Gastrocnemius medialis (tissue), 4 donors: ENCODE data around the gene STX7. TPM values are rescaled to one million over a fixed set of nuclear protein-coding genes. Genes with fewer than 3 reads are reported as not detected.

Experiments used
- ATAC-seq, 2 donors: fragments of 150-250 bp; one replicate each; pipeline ENCODE4 v1.9.1; 2016
- DNase-seq, 2 donors: peaks; one replicate each; pipeline ENCODE4 v3.0.0-alpha.2; 2019
- H3K27ac ChIP-seq, 4 donors: fragments of 200-600 bp; sonication (generic); 1 replicate in 1 of 4; 2 replicates in 3 of 4; pipeline ENCODE4 v1.5.1; 2016 to 2018; ENCODE audit warnings: mild to moderate bottlenecking in 2 of 4, moderate library complexity in 1 of 4
- H3K27me3 ChIP-seq, 3 donors: fragments of 200-600 bp; sonication (generic) in 2 of 3; 1 replicate in 1 of 3; 2 replicates in 2 of 3; pipeline versions ENCODE4 v1.5.1 to v1.6.0; 2016 to 2019; ENCODE audit warnings: mild to moderate bottlenecking in 1 of 3, moderate library complexity in 1 of 3
- H3K36me3 ChIP-seq, 2 donors: fragments of 200-600 bp; sonication (generic) in 1 of 2; one replicate each; pipeline ENCODE4 v1.5.1; 2017 to 2018
- H3K4me1 ChIP-seq, 2 donors: fragments of 200-600 bp; sonication (generic) in 1 of 2; one replicate each; pipeline ENCODE4 v1.5.1; 2016 to 2017; ENCODE audit warnings: mild to moderate bottlenecking in 2 of 2
- H3K4me3 ChIP-seq, 4 donors: fragments of 200-600 bp; sonication (generic) in 3 of 4; 1 replicate in 1 of 4; 2 replicates in 3 of 4; pipeline ENCODE4 v1.5.1; 2016 to 2019; ENCODE audit warnings: mild to moderate bottlenecking in 2 of 4
- H3K9me3 ChIP-seq, 3 donors: fragments of 200-600 bp; sonication (generic) in 2 of 3; 1 replicate in 1 of 3; 2 replicates in 2 of 3; pipeline ENCODE4 v1.5.1; 2016 to 2019
- POLR2A ChIP-seq, 2 donors: fragments of 450-650 bp; IDR thresholded peaks; one replicate each; pipeline ENCODE4 v1.6.1; 2017; ENCODE audit warnings: antibody characterized with exemption in 2 of 2, mild to moderate bottlenecking in 2 of 2, moderate library complexity in 2 of 2
- in situ Hi-C, 4 donors: fragments of 200-750 bp; cut with MboI; loops; one replicate each; pipeline versions ENCODE4 v1.15.0 to v1.8.0; 2017; ENCODE audit warnings: low sequenced_read_pairs in 4 of 4
- intact Hi-C: fragments of 100-400 bp; cut with DNase I; formaldehyde crosslinking; loops from one replicate; pipeline ENCODE4 v1.15.1; 2023; ENCODE audit warnings: low total_unique reads
- total RNA-seq, 4 donors: library from RNA; depleted of rRNA; stranded (reverse); fragments of >200 nt; gene quantifications; one replicate each; pipeline versions ENCODE4 v1.1.0 to v1.2.3, GENCODE V29; 2016
- TF ChIP-seq, protein P1 (sequence below), 5 experiments: fragments of 450-650 bp in 3 of 5; fragments of 200-600 bp in 2 of 5; sonication (generic) in 2 of 5; IDR thresholded peaks in 4 of 5; conservative IDR thresholded peaks in 1 of 5; 1 replicate in 4 of 5; 2 replicates in 1 of 5; pipeline ENCODE4 v1.5.1; 2016 to 2019; ENCODE audit warnings: antibody characterized with exemption in 5 of 5, mild to moderate bottlenecking in 3 of 5, moderate library complexity in 3 of 5

STX7 gene
- total RNA-seq, 4 donors from 2014 or later = 18.2 to 64.3 (median 20.6) TPM

DNA sequence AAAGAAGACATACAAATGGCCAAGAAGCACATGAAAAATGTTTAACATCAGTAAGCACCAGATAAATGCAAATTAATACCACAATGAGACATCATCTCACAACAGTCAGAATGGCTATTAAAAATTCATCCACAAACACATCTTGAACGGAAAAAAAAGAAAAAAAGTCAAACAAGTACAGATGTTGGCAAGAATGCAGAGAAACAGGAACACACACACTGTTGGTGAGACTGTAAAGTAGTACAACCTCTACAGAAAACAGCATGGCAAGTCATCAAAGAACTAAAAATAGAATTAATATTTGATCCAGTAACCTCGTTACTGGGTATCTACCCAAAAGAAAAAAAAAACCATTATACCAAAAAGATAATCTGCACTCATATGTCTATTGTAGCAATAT lies 6.5 kb downstream of the STX7 start:
- in situ Hi-C loops = loop anchor here in 2 of 4 donors (25.0 kb wide), 2 partner anchors 306 to 1056 kb away; partner anchors contain the start of gene RPS12 (in 1 of the 2)
- H3K36me3 ChIP-seq = peaks cover 0 to 14% of the 10 kb centered on the region in 2 donors
- H3K4me3 ChIP-seq = no peak overlapping the region
- no peak overlapping the region for H3K27ac ChIP-seq
- peaks cover 28 to 40% of the 10 kb centered on the region in 2 donors for H3K4me1 ChIP-seq
- no peak for TF ChIP-seq POLR2A (IDR thresholded peaks at IDR 0.05)
- no peaks in the 10 kb centered on the region for H3K27me3 ChIP-seq
- DNase-seq = no peak
- no peak for ATAC-seq
- H3K9me3 ChIP-seq = no peaks in the 10 kb centered on the region
- intact Hi-C loops = no loop called here

DNA sequence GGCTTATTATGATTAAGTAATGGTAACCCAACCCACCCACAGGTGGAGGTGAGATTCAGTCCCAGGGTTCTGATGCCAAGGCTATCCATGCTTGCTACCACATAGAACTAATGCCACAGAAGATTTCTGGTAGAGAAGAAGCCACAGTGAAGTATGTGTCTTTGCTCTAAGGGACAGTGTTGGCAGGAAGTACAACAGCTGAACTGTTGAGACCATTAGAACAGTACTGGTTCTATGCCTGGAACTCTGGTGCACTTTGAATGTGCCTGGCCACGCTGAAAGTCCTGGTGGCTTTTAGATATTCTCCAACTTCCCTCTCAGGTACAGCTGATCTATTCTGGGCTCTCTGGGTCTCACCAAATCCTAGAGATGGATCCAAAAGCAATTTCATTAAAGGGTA lies 7.8 kb downstream of the STX7 start:
- Histone ChIP-seq H3K36me3 (peaks cover 0 to 27% of the 10 kb centered on the region in 2 donors), H3K4me1 (peaks cover 18 to 34% of the 10 kb centered on the region in 2 donors), H3K4me3 (no peak overlapping the region), H3K27me3 (no peaks in the 10 kb centered on the region), H3K27ac (no peak overlapping the region), H3K9me3 (no peaks in the 10 kb centered on the region)
- intact Hi-C loops = no loop called here
- in situ Hi-C loops = loop anchor here in 2 of 4 donors (25.0 kb wide), 2 partner anchors 307 to 1057 kb away; partner anchors contain the start of gene RPS12 (in 1 of the 2)
- ATAC-seq (no peak), DNase-seq (no peak)
- TF ChIP-seq, protein P1, sequence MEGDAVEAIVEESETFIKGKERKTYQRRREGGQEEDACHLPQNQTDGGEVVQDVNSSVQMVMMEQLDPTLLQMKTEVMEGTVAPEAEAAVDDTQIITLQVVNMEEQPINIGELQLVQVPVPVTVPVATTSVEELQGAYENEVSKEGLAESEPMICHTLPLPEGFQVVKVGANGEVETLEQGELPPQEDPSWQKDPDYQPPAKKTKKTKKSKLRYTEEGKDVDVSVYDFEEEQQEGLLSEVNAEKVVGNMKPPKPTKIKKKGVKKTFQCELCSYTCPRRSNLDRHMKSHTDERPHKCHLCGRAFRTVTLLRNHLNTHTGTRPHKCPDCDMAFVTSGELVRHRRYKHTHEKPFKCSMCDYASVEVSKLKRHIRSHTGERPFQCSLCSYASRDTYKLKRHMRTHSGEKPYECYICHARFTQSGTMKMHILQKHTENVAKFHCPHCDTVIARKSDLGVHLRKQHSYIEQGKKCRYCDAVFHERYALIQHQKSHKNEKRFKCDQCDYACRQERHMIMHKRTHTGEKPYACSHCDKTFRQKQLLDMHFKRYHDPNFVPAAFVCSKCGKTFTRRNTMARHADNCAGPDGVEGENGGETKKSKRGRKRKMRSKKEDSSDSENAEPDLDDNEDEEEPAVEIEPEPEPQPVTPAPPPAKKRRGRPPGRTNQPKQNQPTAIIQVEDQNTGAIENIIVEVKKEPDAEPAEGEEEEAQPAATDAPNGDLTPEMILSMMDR (IDR thresholded peaks at IDR 0.05 in 4 of 5, conservative IDR thresholded peaks at IDR 0.05 in 1 of 5) = no peak
- TF ChIP-seq POLR2A (IDR thresholded peaks at IDR 0.05) = no peak

DNA sequence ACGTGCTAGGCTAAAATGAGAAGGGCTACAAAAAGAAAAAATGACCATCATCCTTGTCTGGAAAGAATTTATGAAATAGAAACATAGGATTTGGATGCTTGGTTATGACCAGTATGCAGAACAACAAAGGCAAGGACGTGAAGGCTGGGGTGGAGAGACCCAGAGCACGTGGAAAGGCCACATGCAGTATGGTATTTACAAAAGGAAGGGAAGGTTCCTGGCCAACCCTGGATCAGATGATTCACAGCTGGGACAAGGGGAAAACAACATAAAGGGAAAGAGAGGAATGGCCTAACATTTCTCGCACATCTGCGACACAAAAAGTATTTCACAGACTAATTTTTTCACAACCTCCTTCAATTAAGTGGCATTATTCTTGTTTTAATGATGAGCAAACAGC lies 8.2 kb downstream of the STX7 start:
- in situ Hi-C loops = loop anchor here in 2 of 4 donors (25.0 kb wide), 2 partner anchors 308 to 1058 kb away; partner anchors contain the start of gene RPS12 (in 1 of the 2)
- intact Hi-C loops = no loop called here
- no peak for ATAC-seq
- Histone ChIP-seq H3K9me3 (no peaks in the 10 kb centered on the region), H3K4me1 (peaks cover 18 to 34% of the 10 kb centered on the region in 2 donors), H3K27ac (no peak overlapping the region), H3K4me3 (no peak overlapping the region), H3K27me3 (no peaks in the 10 kb centered on the region), H3K36me3 (peaks cover 0 to 31% of the 10 kb centered on the region in 2 donors)
- TF ChIP-seq POLR2A (IDR thresholded peaks at IDR 0.05) = no peak
- TF ChIP-seq, protein P1 (IDR thresholded peaks at IDR 0.05 in 4 of 5, conservative IDR thresholded peaks at IDR 0.05 in 1 of 5) = no peak
- DNase-seq = no peak

DNA sequence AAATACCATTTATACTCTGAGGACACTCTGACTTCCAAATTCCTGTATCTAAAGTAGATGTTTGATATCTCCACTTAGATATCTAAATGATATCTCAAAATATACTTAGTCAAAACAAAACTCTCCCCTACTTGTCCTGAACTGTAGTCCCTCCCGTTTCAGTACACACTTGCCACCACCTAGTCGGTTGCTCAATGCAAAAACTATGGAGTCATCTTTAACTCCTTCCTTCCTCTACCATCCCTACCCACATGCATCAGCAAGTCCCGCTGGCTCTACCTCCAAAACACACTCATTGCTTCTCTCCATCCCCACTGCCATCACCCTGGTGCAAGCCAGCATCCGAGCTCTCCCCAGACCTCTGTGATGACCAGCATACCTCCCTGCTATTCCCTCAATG lies 13.2 kb downstream of the STX7 start:
- in situ Hi-C loops (loop anchor here in 2 of 4 donors (25.0 kb wide), 3 partner anchors 313 to 1063 kb away; partner anchors contain the start of gene RPS12 (in 1 of the 2)), intact Hi-C loops (no loop called here)
- H3K27ac ChIP-seq = no peak overlapping the region

DNA sequence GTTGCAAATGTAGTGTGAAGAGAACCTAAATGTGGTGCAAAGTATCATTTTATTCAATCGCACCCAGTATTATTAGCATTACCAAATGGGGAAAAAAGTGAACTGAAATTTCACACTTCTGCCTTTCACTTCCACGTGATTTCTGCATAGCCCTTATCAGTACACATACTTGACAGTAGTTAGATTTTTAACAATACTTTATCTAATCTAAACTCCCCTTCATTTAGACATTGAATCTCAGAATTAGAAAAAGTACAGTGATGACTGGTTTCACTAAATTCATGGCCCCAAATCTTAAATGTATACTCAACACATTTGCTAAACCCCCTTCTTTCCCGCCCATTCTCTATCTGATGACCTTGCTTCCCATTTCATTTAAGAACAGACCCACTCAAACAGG lies 14.3 kb downstream of the STX7 start:
- intact Hi-C loops (no loop called here), in situ Hi-C loops (loop anchor here in 1 of 4 donors (25.0 kb wide), 1 partner anchor 586 kb away; no protein-coding TSS in a partner anchor)
- Histone ChIP-seq H3K4me1 (peaks cover 0 to 4% of the 10 kb centered on the region in 2 donors), H3K27me3 (no peaks in the 10 kb centered on the region), H3K36me3 (peaks cover 0 to 32% of the 10 kb centered on the region in 2 donors), H3K9me3 (no peaks in the 10 kb centered on the region), H3K27ac (no peak overlapping the region), H3K4me3 (no peak overlapping the region)
- DNase-seq (no peak), ATAC-seq (no peak)
- TF ChIP-seq, protein P1 (IDR thresholded peaks at IDR 0.05 in 4 of 5, conservative IDR thresholded peaks at IDR 0.05 in 1 of 5) = no peak
- TF ChIP-seq POLR2A (IDR thresholded peaks at IDR 0.05) = no peak

More for the DNA sequence above, 13.2 kb downstream of the STX7 start:
- ATAC-seq (no peak), DNase-seq (no peak)
- Histone ChIP-seq H3K9me3 (no peaks in the 10 kb centered on the region), H3K27me3 (no peaks in the 10 kb centered on the region), H3K36me3 (peaks cover 0 to 32% of the 10 kb centered on the region in 2 donors), H3K4me3 (no peak overlapping the region), H3K4me1 (peaks cover 2 to 10% of the 10 kb centered on the region in 2 donors)
- TF ChIP-seq, protein P1 (IDR thresholded peaks at IDR 0.05 in 4 of 5, conservative IDR thresholded peaks at IDR 0.05 in 1 of 5) = no peak
- TF ChIP-seq POLR2A (IDR thresholded peaks at IDR 0.05) = no peak
